Panc1 (cell line): ENCODE data around the gene WDR46.

Experiments used
- POLR2AphosphoS5 ChIP-seq: IDR thresholded peaks from 2 replicates; pipeline ENCODE4 v1.6.1; 2012; ENCODE audit warnings: mild to moderate bottlenecking, low read depth, low read length, moderate library complexity
- SIN3A ChIP-seq: IDR thresholded peaks from 2 replicates; pipeline ENCODE4 v1.6.1; 2012; ENCODE audit warnings: low read depth, mild to moderate bottlenecking, low read length, moderate library complexity, borderline replicate concordance; ENCODE audit not compliant: insufficient read depth
- TF ChIP-seq, protein P1 (sequence below): fragments of 450-650 bp; IDR thresholded peaks from 2 replicates; pipeline ENCODE4 v1.5.1; 2017; ENCODE audit warnings: mild to moderate bottlenecking
- TF ChIP-seq, protein P2 (sequence below), 2 experiments: IDR thresholded peaks; 2 replicates each; pipeline ENCODE4 v1.6.1; 2011 to 2012; ENCODE audit warnings: low read depth in 2 of 2, control low read depth in 1 of 2, low read length in 1 of 2, mild to moderate bottlenecking in 1 of 2, moderate library complexity in 1 of 2; ENCODE audit not compliant: insufficient read depth in 1 of 2

DNA sequence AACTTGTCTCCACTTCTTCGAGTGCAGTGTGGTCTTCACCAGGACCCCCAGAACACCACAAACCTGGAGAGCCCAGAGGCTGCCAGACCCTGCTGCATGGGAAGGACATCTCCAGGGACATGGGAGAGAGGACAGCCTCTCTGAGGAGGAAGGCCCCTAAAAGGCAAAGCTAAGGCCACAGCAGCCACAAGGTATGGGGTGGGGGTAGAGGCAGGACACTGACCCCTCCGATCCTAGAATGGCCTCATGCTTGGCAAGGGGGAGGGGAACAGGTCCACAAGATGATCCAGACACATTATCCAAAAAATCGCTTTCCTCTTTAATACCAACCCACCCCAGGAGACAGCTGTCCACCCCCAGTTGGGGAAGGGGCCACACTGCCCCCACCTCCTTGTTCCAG lies 10.2 kb downstream of the WDR46 start:
- TF ChIP-seq, protein P1, sequence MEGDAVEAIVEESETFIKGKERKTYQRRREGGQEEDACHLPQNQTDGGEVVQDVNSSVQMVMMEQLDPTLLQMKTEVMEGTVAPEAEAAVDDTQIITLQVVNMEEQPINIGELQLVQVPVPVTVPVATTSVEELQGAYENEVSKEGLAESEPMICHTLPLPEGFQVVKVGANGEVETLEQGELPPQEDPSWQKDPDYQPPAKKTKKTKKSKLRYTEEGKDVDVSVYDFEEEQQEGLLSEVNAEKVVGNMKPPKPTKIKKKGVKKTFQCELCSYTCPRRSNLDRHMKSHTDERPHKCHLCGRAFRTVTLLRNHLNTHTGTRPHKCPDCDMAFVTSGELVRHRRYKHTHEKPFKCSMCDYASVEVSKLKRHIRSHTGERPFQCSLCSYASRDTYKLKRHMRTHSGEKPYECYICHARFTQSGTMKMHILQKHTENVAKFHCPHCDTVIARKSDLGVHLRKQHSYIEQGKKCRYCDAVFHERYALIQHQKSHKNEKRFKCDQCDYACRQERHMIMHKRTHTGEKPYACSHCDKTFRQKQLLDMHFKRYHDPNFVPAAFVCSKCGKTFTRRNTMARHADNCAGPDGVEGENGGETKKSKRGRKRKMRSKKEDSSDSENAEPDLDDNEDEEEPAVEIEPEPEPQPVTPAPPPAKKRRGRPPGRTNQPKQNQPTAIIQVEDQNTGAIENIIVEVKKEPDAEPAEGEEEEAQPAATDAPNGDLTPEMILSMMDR = no peak
- TF ChIP-seq POLR2AphosphoS5 (no peak), SIN3A (no peak)
- TF ChIP-seq, protein P2, sequence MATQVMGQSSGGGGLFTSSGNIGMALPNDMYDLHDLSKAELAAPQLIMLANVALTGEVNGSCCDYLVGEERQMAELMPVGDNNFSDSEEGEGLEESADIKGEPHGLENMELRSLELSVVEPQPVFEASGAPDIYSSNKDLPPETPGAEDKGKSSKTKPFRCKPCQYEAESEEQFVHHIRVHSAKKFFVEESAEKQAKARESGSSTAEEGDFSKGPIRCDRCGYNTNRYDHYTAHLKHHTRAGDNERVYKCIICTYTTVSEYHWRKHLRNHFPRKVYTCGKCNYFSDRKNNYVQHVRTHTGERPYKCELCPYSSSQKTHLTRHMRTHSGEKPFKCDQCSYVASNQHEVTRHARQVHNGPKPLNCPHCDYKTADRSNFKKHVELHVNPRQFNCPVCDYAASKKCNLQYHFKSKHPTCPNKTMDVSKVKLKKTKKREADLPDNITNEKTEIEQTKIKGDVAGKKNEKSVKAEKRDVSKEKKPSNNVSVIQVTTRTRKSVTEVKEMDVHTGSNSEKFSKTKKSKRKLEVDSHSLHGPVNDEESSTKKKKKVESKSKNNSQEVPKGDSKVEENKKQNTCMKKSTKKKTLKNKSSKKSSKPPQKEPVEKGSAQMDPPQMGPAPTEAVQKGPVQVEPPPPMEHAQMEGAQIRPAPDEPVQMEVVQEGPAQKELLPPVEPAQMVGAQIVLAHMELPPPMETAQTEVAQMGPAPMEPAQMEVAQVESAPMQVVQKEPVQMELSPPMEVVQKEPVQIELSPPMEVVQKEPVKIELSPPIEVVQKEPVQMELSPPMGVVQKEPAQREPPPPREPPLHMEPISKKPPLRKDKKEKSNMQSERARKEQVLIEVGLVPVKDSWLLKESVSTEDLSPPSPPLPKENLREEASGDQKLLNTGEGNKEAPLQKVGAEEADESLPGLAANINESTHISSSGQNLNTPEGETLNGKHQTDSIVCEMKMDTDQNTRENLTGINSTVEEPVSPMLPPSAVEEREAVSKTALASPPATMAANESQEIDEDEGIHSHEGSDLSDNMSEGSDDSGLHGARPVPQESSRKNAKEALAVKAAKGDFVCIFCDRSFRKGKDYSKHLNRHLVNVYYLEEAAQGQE (IDR thresholded peaks at IDR 0.05; ENCODE audit: insufficient read depth in 1 of 2, low read depth in 2 of 2, low read length in 1 of 2) = no peak
